ENCODE measurements around the gene ZBTB32.

Gene ZBTB32

DNA sequence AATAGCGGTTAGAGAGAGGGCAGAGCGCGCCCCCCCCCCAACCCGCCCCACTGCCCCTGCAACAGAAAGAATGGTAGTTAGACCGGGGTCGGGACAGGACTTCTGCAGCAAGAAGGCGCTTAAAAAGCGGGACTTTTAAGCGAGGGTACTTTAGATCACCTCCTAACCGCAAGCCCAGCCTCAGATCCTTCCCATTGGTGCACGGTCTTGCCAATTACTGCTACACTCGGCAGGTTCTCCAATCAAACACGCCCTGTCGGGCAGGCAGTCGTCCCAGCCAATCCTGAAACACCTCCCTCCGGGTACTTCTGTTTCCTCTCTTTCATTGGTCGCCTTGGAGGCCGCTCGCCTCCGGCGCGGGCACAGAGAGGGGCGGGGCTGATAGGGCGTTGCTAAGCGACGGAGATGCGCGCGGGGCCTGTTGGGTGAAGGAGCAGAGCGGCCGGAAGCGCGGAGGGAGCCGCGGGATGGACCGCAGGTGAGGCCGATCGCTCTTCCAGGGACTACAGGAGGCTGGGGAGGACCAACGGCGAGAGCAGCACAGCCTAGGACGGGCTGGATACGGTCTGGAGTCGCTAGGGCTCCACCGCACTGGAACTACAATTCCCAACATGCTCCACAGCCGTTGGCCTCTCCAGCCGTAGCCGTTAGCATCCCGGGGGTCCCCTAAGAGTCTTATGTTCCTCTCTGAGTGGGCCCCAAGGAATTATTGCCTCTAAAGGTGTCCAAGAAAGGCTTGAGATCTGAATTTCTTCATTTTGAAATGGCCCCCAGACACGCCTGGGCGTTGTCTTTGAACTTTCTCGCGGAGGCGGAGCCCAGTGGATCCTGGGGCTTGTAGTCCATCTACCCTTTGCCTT is 53.6 kb downstream of the ZBTB32 start, which contains the start of gene PROSER3 (continued):
- TF ChIP-seq, protein P1, sequence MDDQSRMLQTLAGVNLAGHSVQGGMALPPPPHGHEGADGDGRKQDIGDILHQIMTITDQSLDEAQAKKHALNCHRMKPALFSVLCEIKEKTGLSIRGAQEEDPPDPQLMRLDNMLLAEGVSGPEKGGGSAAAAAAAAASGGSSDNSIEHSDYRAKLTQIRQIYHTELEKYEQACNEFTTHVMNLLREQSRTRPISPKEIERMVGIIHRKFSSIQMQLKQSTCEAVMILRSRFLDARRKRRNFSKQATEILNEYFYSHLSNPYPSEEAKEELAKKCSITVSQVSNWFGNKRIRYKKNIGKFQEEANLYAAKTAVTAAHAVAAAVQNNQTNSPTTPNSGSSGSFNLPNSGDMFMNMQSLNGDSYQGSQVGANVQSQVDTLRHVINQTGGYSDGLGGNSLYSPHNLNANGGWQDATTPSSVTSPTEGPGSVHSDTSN (CRISPR knock-in tag; IDR thresholded peaks at IDR 0.05): peak; percentile 94
- TF ChIP-seq, protein P2, sequence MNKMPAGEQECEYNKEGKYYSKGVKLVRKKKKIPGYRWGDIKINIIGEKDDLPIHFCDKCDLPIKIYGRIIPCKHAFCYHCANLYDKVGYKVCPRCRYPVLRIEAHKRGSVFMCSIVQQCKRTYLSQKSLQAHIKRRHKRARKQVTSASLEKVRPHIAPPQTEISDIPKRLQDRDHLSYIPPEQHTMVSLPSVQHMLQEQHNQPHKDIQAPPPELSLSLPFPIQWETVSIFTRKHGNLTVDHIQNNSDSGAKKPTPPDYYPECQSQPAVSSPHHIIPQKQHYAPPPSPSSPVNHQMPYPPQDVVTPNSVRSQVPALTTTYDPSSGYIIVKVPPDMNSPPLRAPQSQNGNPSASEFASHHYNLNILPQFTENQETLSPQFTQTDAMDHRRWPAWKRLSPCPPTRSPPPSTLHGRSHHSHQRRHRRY (tag by site-specific recombination; IDR thresholded peaks at IDR 0.05): peak; percentile 63; the same call in 1 of the 2 replicates
- TF ChIP-seq, protein P3, sequence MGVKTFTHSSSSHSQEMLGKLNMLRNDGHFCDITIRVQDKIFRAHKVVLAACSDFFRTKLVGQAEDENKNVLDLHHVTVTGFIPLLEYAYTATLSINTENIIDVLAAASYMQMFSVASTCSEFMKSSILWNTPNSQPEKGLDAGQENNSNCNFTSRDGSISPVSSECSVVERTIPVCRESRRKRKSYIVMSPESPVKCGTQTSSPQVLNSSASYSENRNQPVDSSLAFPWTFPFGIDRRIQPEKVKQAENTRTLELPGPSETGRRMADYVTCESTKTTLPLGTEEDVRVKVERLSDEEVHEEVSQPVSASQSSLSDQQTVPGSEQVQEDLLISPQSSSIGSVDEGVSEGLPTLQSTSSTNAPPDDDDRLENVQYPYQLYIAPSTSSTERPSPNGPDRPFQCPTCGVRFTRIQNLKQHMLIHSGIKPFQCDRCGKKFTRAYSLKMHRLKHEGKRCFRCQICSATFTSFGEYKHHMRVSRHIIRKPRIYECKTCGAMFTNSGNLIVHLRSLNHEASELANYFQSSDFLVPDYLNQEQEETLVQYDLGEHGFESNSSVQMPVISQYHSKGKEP (tag by site-specific recombination; IDR thresholded peaks at IDR 0.05): peak; percentile 68; the same call in 1 of the 2 replicates
- TF ChIP-seq ZNF157 (tag by site-specific recombination; IDR thresholded peaks at IDR 0.05) (no peak), MZF1 (tag by site-specific recombination; IDR thresholded peaks at IDR 0.05; ENCODE audit: borderline replicate concordance) (no peak), SALL2 (tag by site-specific recombination; IDR thresholded peaks at IDR 0.05; ENCODE audit: borderline replicate concordance) (no peak), FEZF1 (tag by site-specific recombination; IDR thresholded peaks at IDR 0.05) (no peak), ZXDB (tag by site-specific recombination; IDR thresholded peaks at IDR 0.05) (peak; percentile 97), ZNF530 (tag by site-specific recombination; IDR thresholded peaks at IDR 0.05; ENCODE audit: low read depth) (no peak), ZNF544 (tag by site-specific recombination; IDR thresholded peaks at IDR 0.05) (no peak), ZNF16 (tag by site-specific recombination; IDR thresholded peaks at IDR 0.05; ENCODE audit: low read depth) (no peak), ZNF521 (tag by site-specific recombination; IDR thresholded peaks at IDR 0.05) (no peak), ZBTB21 (tag by site-specific recombination; IDR thresholded peaks at IDR 0.05) (no peak; the same call in 1 of the 2 replicates), ZNF701 (tag by site-specific recombination; IDR thresholded peaks at IDR 0.05) (no peak), ZNF510 (tag by site-specific recombination; IDR thresholded peaks at IDR 0.05; ENCODE audit: insufficient replicate concordance) (no peak), SCRT1 (tag by site-specific recombination; IDR thresholded peaks at IDR 0.05; ENCODE audit: borderline replicate concordance) (no peak)
- TF ChIP-seq, protein P4, sequence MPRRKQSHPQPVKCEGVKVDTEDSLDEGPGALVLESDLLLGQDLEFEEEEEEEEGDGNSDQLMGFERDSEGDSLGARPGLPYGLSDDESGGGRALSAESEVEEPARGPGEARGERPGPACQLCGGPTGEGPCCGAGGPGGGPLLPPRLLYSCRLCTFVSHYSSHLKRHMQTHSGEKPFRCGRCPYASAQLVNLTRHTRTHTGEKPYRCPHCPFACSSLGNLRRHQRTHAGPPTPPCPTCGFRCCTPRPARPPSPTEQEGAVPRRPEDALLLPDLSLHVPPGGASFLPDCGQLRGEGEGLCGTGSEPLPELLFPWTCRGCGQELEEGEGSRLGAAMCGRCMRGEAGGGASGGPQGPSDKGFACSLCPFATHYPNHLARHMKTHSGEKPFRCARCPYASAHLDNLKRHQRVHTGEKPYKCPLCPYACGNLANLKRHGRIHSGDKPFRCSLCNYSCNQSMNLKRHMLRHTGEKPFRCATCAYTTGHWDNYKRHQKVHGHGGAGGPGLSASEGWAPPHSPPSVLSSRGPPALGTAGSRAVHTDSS (tag by site-specific recombination; IDR thresholded peaks at IDR 0.05): no peak
- TF ChIP-seq, protein P5, sequence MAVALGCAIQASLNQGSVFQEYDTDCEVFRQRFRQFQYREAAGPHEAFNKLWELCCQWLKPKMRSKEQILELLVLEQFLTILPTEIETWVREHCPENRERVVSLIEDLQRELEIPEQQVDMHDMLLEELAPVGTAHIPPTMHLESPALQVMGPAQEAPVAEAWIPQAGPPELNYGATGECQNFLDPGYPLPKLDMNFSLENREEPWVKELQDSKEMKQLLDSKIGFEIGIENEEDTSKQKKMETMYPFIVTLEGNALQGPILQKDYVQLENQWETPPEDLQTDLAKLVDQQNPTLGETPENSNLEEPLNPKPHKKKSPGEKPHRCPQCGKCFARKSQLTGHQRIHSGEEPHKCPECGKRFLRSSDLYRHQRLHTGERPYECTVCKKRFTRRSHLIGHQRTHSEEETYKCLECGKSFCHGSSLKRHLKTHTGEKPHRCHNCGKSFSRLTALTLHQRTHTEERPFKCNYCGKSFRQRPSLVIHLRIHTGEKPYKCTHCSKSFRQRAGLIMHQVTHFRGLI (tag by site-specific recombination; IDR thresholded peaks at IDR 0.05): peak; percentile 76
- TF ChIP-seq, protein P6, sequence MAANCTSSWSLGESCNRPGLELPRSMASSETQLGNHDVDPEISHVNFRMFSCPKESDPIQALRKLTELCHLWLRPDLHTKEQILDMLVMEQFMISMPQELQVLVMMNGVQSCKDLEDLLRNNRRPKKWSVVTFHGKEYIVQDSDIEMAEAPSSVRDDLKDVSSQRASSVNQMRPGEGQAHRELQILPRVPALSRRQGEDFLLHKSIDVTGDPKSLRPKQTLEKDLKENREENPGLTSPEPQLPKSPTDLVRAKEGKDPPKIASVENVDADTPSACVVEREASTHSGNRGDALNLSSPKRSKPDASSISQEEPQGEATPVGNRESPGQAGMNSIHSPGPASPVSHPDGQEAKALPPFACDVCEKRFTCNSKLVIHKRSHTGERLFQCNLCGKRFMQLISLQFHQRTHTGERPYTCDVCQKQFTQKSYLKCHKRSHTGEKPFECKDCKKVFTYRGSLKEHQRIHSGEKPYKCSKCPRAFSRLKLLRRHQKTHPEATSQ (tag by site-specific recombination; IDR thresholded peaks at IDR 0.05): no peak
- TF ChIP-seq, protein P7, sequence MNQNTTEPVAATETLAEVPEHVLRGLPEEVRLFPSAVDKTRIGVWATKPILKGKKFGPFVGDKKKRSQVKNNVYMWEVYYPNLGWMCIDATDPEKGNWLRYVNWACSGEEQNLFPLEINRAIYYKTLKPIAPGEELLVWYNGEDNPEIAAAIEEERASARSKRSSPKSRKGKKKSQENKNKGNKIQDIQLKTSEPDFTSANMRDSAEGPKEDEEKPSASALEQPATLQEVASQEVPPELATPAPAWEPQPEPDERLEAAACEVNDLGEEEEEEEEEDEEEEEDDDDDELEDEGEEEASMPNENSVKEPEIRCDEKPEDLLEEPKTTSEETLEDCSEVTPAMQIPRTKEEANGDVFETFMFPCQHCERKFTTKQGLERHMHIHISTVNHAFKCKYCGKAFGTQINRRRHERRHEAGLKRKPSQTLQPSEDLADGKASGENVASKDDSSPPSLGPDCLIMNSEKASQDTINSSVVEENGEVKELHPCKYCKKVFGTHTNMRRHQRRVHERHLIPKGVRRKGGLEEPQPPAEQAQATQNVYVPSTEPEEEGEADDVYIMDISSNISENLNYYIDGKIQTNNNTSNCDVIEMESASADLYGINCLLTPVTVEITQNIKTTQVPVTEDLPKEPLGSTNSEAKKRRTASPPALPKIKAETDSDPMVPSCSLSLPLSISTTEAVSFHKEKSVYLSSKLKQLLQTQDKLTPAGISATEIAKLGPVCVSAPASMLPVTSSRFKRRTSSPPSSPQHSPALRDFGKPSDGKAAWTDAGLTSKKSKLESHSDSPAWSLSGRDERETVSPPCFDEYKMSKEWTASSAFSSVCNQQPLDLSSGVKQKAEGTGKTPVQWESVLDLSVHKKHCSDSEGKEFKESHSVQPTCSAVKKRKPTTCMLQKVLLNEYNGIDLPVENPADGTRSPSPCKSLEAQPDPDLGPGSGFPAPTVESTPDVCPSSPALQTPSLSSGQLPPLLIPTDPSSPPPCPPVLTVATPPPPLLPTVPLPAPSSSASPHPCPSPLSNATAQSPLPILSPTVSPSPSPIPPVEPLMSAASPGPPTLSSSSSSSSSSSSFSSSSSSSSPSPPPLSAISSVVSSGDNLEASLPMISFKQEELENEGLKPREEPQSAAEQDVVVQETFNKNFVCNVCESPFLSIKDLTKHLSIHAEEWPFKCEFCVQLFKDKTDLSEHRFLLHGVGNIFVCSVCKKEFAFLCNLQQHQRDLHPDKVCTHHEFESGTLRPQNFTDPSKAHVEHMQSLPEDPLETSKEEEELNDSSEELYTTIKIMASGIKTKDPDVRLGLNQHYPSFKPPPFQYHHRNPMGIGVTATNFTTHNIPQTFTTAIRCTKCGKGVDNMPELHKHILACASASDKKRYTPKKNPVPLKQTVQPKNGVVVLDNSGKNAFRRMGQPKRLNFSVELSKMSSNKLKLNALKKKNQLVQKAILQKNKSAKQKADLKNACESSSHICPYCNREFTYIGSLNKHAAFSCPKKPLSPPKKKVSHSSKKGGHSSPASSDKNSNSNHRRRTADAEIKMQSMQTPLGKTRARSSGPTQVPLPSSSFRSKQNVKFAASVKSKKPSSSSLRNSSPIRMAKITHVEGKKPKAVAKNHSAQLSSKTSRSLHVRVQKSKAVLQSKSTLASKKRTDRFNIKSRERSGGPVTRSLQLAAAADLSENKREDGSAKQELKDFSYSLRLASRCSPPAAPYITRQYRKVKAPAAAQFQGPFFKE (tag by site-specific recombination; IDR thresholded peaks at IDR 0.05; ENCODE audit: borderline replicate concordance): no peak
- TF ChIP-seq, protein P8, sequence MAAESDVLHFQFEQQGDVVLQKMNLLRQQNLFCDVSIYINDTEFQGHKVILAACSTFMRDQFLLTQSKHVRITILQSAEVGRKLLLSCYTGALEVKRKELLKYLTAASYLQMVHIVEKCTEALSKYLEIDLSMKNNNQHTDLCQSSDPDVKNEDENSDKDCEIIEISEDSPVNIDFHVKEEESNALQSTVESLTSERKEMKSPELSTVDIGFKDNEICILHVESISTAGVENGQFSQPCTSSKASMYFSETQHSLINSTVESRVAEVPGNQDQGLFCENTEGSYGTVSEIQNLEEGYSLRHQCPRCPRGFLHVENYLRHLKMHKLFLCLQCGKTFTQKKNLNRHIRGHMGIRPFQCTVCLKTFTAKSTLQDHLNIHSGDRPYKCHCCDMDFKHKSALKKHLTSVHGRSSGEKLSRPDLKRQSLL (tag by site-specific recombination; IDR thresholded peaks at IDR 0.05): peak; percentile 82

Measured in HEK293 (cell line).